Measurements from ENCODE around the gene C1orf167.

Gene C1orf167

DNA sequence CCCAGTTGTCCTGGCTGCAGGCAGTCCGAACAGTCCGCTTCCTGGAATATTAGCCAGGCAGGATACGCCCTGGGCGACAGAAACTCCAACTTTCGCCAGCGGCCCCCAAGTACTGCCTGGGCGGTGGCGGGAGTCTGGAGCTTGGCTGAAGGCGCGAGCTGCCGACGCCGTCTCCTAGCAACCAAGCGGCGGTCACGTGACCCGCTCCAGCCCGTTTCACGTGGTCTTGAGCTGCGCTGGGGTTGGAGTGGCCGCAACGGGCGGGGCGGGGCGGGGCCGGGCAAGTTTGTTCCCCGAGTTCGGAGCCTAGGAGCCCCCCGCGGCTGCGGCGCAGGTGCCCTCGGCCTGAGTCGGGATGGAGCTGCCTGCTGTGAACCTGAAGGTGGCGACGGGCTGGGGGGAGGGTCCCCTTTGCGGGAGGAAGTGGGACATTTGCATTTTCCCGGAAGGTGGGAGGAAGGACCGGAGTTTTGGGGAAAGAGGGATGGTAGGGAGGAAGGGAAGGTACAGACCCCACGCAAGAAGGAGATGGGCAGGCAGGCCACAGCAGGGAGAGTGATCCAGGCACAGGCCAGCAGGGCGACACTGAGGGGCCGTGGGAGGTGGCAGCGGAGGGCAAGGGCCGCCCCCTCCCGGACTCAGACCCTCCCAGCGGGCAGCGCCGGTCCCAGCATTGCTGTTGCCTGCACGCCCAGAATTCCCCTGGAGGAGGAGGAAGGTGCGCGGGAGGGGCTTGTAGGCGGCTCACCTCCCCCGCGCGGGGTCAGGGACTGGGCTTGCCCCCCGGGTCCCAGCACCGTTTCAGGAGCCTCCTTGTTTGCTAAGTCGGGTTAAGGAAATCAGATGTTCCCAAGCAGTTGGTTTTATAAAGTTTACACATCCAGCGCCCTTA lies 25.9 kb upstream of the C1orf167 start, which contains the start of gene AGTRAP:
Gene AGTRAP (plus strand): TSS at position 283 of the 892 bp plus-strand sequence. CDS start 73 bp downstream, at position 356.
- H3K27ac ChIP-seq (ENCODE audit: insufficient read depth in 1 of 2, low read depth in 1 of 2, low read length in 2 of 2, poor library complexity in 1 of 2, severe bottlenecking in 2 of 2) = peak within 1 kb of the TSS; percentile 25 to 72
- ChIA-PET POLR2A (interaction anchor here (0.8 to 1.8 kb wide), 3 partner anchors 17 to 174 kb away, joined by 3 to 6 read pairs (median 4); no protein-coding TSS in a partner anchor), CTCF (interaction anchor here (0.7 to 2.5 kb wide), 4 partner anchors 11 to 71 kb away, joined by 3 to 13 read pairs (median 6); no protein-coding TSS in a partner anchor)
- no peaks in the 10 kb centered on the region for H3K9me3 ChIP-seq (ENCODE audit: control extremely low read depth in 1 of 5, control insufficient read depth in 4 of 5, insufficient read depth in 2 of 5, low read depth in 1 of 5, low read length in 4 of 5)
- H3K4me1 ChIP-seq (ENCODE audit: control extremely low read depth in 1 of 4, control insufficient read depth in 4 of 4, insufficient read depth in 4 of 4, low read length in 3 of 4) = peaks cover 17 to 75% (median 66%) of the 10 kb centered on the region in 4 experiments
- WGBS (ENCODE audit: insufficient coverage) = 5% methylated on average over 47 of the region's 59 CpGs
- peak within 1 kb of the TSS; percentile 48 to 91 (median 78) for H3K4me3 ChIP-seq (ENCODE audit: control insufficient read depth in 1 of 7, extremely low read depth in 1 of 7, insufficient read depth in 4 of 7, low read depth in 2 of 7, low read length in 6 of 7)
- H3K27me3 ChIP-seq (replicated peaks in 2 of 5; ENCODE audit: control insufficient read depth in 4 of 5, insufficient read depth in 5 of 5, low read length in 4 of 5) = no peaks in the 10 kb centered on the region
- no peaks in the 10 kb centered on the region for H3K36me3 ChIP-seq (ENCODE audit: control insufficient read depth in 4 of 4, insufficient read depth in 4 of 4, low read length in 3 of 4)
- peak; percentile 86 to 94 (median 94) for DNase-seq

DNA sequence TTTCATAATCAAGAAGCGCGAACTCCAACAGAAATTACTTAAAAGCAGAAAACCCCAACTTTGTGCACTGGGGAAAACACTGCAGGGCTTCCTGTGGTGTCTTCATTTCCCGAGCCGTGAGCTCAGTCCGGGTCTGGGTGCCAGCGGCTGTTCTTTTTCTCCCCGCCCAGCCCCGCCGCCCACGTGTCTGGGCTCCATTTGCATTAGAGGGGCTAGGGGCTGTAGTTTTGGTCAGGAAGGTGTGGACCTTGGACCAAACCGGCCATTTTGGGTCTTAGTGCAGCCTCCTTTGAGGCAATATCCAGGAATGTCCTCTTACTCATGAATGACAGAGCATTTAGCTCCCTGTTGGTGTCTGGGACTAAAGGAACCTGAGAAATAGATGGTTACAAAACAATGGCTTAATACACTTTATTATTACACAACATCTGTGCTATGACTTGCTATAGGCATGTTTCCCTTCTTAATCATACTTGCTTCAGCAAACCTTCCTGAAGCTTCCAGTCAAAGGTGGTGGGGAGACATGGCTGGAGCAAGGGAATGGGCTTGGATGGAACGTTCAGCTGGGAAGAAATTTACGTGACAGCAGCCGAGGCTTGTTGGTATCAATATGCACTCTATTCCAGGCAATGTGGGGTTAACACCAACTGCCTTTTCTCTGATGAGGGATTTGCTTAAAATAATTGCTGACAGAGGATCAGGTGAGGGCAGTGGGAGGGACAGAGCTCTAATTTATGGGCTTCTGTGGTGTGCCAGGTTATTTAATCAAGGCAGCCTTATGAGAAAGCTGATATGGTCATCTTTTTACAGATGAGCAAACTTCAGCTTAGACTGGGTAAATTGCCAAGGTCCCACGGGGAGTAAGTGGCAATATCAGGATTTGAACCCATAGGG lies 25.0 kb upstream of the C1orf167 start:
- DNase-seq = peak; percentile 57 to 85 (median 85)
- H3K4me3 ChIP-seq (ENCODE audit: control insufficient read depth in 1 of 7, extremely low read depth in 1 of 7, insufficient read depth in 4 of 7, low read depth in 2 of 7, low read length in 6 of 7) = peak overlapping the region in 6 of 7 experiments; percentile 72 to 91 (median 80)
- peak overlapping the region; percentile 25 to 72 for H3K27ac ChIP-seq (ENCODE audit: insufficient read depth in 1 of 2, low read depth in 1 of 2, low read length in 2 of 2, poor library complexity in 1 of 2, severe bottlenecking in 2 of 2)
- WGBS (ENCODE audit: insufficient coverage) = 24% methylated on average over 9 of the region's 15 CpGs
- ChIA-PET POLR2A (interaction anchor here (0.8 to 1.8 kb wide), 2 partner anchors 17 to 173 kb away, joined by 4 to 6 read pairs; no protein-coding TSS in a partner anchor), CTCF (interaction anchor here (0.7 to 2.5 kb wide), 5 partner anchors 12 to 72 kb away, joined by 3 to 13 read pairs (median 5); no protein-coding TSS in a partner anchor)
- no peaks in the 10 kb centered on the region for H3K36me3 ChIP-seq (ENCODE audit: control insufficient read depth in 4 of 4, insufficient read depth in 4 of 4, low read length in 3 of 4)
- H3K9me3 ChIP-seq (ENCODE audit: control extremely low read depth in 1 of 5, control insufficient read depth in 4 of 5, insufficient read depth in 2 of 5, low read depth in 1 of 5, low read length in 4 of 5) = no peaks in the 10 kb centered on the region
- no peaks in the 10 kb centered on the region for H3K27me3 ChIP-seq (replicated peaks in 2 of 5; ENCODE audit: control insufficient read depth in 4 of 5, insufficient read depth in 5 of 5, low read length in 4 of 5)
- peaks cover 18 to 75% (median 66%) of the 10 kb centered on the region in 4 experiments for H3K4me1 ChIP-seq (ENCODE audit: control extremely low read depth in 1 of 4, control insufficient read depth in 4 of 4, insufficient read depth in 4 of 4, low read length in 3 of 4)

DNA sequence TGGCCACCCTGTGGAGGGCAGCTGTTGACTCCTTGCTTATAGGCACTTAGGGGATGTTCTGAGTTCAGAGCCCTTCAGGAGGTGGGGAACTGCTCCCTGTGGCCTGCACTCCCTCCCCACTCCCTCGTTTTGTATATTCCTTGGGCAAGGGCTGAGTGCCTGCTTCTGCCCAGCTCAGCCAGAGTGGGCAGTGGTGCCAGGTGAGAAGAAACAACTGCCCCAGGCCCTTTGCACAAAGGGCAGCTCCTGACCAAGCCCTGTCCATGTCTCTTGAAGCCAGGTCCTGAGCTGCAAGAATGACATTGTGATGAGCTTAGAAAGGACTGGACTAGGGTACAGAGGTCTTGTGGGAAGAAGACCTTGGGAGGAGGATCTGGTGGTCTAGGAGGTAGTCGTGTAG lies 23.9 kb upstream of the C1orf167 start:
- DNase-seq = no peak
- H3K36me3 ChIP-seq (ENCODE audit: control insufficient read depth in 4 of 4, insufficient read depth in 4 of 4, low read length in 3 of 4) = no peaks in the 10 kb centered on the region
- ChIA-PET POLR2A (interaction anchor here (1.3 kb wide), 1 partner anchor 65 kb away, joined by 3 read pairs; no protein-coding TSS in a partner anchor), CTCF (interaction anchor here (1.4 to 2.5 kb wide), 2 partner anchors 11 to 19 kb away, joined by 5 to 13 read pairs; no protein-coding TSS in a partner anchor)
- H3K4me1 ChIP-seq (ENCODE audit: control extremely low read depth in 1 of 4, control insufficient read depth in 4 of 4, insufficient read depth in 4 of 4, low read length in 3 of 4) = peaks cover 18 to 76% (median 66%) of the 10 kb centered on the region in 4 experiments
- no peaks in the 10 kb centered on the region for H3K9me3 ChIP-seq (ENCODE audit: control extremely low read depth in 1 of 5, control insufficient read depth in 4 of 5, insufficient read depth in 2 of 5, low read depth in 1 of 5, low read length in 4 of 5)
- WGBS (ENCODE audit: insufficient coverage) = no CpG with 5 or more reads among the region's 2 CpGs
- peak overlapping the region in 1 of 7 experiments; percentile 10 for H3K4me3 ChIP-seq (ENCODE audit: control insufficient read depth in 1 of 7, extremely low read depth in 1 of 7, insufficient read depth in 4 of 7, low read depth in 2 of 7, low read length in 6 of 7)
- H3K27ac ChIP-seq (ENCODE audit: insufficient read depth in 1 of 2, low read depth in 1 of 2, low read length in 2 of 2, poor library complexity in 1 of 2, severe bottlenecking in 2 of 2) = no peak overlapping the region
- no peaks in the 10 kb centered on the region for H3K27me3 ChIP-seq (replicated peaks in 2 of 5; ENCODE audit: control insufficient read depth in 4 of 5, insufficient read depth in 5 of 5, low read length in 4 of 5)

GRCh38 chr1:11738783-11739182 lies 23.2 kb upstream of the C1orf167 start:
- ChIA-PET CTCF (interaction anchor here (2.5 kb wide), 1 partner anchor 11 kb away, joined by 13 read pairs; no protein-coding TSS in a partner anchor), POLR2A (interaction anchor here (1.3 kb wide), 1 partner anchor 64 kb away, joined by 3 read pairs; no protein-coding TSS in a partner anchor)
- no peaks in the 10 kb centered on the region for H3K36me3 ChIP-seq (ENCODE audit: control insufficient read depth in 4 of 4, insufficient read depth in 4 of 4, low read length in 3 of 4)
- H3K27me3 ChIP-seq (replicated peaks in 2 of 5; ENCODE audit: control insufficient read depth in 4 of 5, insufficient read depth in 5 of 5, low read length in 4 of 5) = no peaks in the 10 kb centered on the region
- DNase-seq = peak in 2 of 3 donors; percentile 34 to 39
- WGBS (ENCODE audit: insufficient coverage) = 67% methylated on average over 3 of the region's 6 CpGs
- peaks cover 18 to 76% (median 66%) of the 10 kb centered on the region in 4 experiments for H3K4me1 ChIP-seq (ENCODE audit: control extremely low read depth in 1 of 4, control insufficient read depth in 4 of 4, insufficient read depth in 4 of 4, low read length in 3 of 4)
- no peak overlapping the region for H3K27ac ChIP-seq (ENCODE audit: insufficient read depth in 1 of 2, low read depth in 1 of 2, low read length in 2 of 2, poor library complexity in 1 of 2, severe bottlenecking in 2 of 2)
- H3K9me3 ChIP-seq (ENCODE audit: control extremely low read depth in 1 of 5, control insufficient read depth in 4 of 5, insufficient read depth in 2 of 5, low read depth in 1 of 5, low read length in 4 of 5) = no peaks in the 10 kb centered on the region
- peak overlapping the region in 1 of 7 experiments; percentile 30 for H3K4me3 ChIP-seq (ENCODE audit: control insufficient read depth in 1 of 7, extremely low read depth in 1 of 7, insufficient read depth in 4 of 7, low read depth in 2 of 7, low read length in 6 of 7)

DNA sequence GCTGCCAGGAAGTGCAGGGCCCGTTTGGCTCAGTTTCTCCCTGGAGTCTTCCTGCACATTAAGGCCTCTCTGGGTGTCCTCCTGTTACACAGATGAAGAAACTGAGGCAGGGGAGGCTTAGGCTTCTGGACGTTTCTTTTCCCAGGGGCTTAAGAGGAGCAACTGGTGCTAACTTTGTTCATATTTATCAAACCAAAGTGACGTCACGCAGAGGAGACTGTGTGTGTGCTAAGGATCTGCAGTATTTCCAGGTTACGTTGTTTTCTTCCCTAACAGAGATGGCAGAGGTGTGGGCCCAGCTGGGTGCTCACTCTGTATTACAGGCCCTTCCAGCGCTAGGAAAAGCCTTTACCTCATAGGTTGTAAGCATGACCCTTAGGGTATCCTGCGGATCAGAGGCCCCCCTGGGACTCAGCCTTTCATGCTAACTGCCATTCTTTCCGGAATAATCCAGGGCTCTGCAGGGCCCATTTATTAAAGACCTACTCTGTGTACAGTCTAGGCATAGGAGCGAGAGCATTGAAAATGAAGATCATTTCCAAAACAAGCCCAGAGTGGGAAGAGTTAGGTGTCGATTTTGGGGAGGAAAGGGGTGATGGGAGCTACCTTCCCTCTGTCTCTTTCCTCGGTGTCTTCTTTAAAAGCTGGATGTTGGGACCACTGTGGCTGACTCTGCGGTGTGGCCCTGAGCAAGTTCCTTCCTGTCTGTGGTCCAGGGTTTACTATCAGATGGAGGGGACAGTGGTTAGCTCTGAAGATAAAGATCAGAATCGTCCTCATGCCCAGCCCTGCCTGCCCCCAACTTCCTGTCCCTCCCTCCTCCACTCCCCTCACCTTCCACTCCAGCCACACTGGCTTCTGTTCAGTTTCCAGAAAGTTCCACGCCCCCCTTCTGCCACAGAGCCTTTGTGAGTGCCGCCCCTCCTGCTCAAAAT lies 21.5 kb upstream of the C1orf167 start:
- H3K9me3 ChIP-seq (ENCODE audit: control extremely low read depth in 1 of 5, control insufficient read depth in 4 of 5, insufficient read depth in 2 of 5, low read depth in 1 of 5, low read length in 4 of 5) = no peaks in the 10 kb centered on the region
- POLR2A ChIA-PET = interaction anchor here (0.6 kb wide), 2 partner anchors 167 to 1232 kb away, joined by 3 read pairs; no protein-coding TSS in a partner anchor
- CTCF ChIA-PET = interaction anchor here (1.0 to 1.5 kb wide), 3 partner anchors 9 to 46 kb away, joined by 3 to 4 read pairs (median 3); no protein-coding TSS in a partner anchor
- no peak overlapping the region for H3K27ac ChIP-seq (ENCODE audit: insufficient read depth in 1 of 2, low read depth in 1 of 2, low read length in 2 of 2, poor library complexity in 1 of 2, severe bottlenecking in 2 of 2)
- H3K4me1 ChIP-seq (ENCODE audit: control extremely low read depth in 1 of 4, control insufficient read depth in 4 of 4, insufficient read depth in 4 of 4, low read length in 3 of 4) = peaks cover 18 to 75% (median 65%) of the 10 kb centered on the region in 4 experiments
- 17% methylated on average over 11 of the region's 15 CpGs for WGBS (ENCODE audit: insufficient coverage)
- H3K27me3 ChIP-seq (replicated peaks in 2 of 5; ENCODE audit: control insufficient read depth in 4 of 5, insufficient read depth in 5 of 5, low read length in 4 of 5) = no peaks in the 10 kb centered on the region
- DNase-seq = peak; percentile 69 to 85 (median 79)
- H3K36me3 ChIP-seq (ENCODE audit: control insufficient read depth in 4 of 4, insufficient read depth in 4 of 4, low read length in 3 of 4) = peaks cover 0 to 3% (median under 1%) of the 10 kb centered on the region in 4 experiments
- peak overlapping the region in 3 of 7 experiments; percentile 21 to 57 (median 37) for H3K4me3 ChIP-seq (ENCODE audit: control insufficient read depth in 1 of 7, extremely low read depth in 1 of 7, insufficient read depth in 4 of 7, low read depth in 2 of 7, low read length in 6 of 7)

Data from common myeloid progenitor, CD34-positive (primary cell).